ENCODE measurements around the gene RRAS.

Gene RRAS

DNA sequence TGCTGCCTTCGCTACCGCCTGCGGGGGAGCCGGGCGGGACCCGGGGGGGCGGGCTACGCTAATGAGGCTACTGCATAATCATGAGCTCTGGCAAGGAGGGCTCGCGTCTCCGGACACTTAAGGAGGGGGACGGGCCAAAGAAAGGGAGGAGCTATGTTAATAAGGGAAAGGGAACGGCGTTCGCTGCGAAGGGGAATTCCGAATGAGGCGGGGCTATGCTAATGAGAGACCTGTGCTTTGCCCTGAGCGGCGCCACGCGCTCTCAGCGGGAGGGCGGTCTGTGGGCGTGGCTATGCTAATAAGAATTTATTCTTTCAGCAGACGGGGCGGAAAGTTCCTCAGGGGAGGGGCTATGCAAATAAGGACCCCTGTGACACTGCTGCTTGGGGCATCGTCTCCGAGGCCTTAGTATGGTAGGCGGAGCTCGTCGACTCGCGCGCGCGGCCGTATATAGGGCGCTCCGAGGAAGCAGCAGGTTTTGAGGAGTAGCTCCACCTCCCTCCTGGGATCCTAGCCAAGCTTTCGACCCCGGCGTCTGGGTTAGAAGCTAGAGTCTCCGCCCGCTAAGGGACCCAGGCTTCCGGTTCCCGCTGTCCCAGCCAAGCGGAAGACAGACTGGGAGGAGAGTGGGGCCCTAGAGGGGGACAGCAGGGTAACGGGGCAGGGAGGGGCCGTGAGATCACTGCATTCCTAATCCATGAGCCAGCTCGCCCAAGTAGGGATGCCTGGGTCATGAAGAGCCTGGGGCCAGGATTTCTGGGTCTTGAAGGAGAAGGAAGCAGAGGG is at the start of gene RRAS:
TSS of gene RRAS (minus strand) at position 31 of the 786 bp plus-strand sequence. CDS start 45 bp downstream, outside the sequence.
- DNase-seq = peak; percentile 100

DNA sequence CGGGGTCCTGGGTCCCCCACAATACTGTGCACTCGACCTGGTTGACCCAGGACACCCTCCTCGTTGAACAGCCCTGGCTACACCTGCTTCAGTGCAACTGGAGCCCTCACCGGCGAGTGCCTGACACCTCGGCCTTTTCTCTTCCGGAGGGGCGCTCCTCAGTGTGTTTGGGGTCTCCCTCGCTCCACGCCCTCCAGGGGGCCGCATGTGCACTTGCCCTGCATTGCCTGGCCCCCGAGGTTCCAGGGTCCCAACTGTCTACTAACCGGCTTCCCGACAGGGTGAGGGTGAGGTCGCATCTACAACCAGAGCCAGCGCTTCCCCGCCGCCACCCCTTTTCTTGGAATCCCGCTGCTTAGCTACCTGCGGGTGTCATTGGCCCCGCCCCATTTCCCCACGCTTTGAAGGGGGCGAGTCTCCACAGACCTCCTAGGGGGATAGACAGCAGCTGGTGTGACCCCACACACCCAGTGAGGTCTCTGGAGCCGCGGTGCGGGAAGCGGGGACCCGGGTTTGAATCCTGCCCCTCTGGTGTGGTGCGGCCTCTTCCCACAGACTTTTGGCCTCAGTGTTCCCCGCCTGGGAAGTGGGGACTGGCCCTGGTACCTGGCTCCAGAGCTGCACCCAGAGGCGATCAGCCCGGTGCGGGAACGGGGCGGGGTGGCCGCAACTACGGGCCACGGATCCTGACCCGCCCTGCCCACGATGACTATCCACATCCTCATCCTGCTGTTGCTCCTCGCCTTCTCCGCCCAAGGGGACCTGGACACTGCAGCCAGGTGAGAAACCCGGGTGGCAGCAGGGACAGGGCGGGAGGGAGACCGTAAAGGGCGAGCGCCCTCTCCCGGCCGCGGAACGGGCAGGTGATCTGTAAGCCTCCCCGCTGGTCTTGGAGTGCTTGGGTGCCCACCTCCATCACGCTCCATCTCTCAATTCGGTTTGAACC is 49.5 kb upstream of the RRAS start, which contains the start of gene ADM5:
TSS of gene ADM5 (plus strand) at position 462 of the 946 bp plus-strand sequence. CDS start at position 706, 244 bp downstream.
- DNase-seq = peak; percentile 56

DNA sequence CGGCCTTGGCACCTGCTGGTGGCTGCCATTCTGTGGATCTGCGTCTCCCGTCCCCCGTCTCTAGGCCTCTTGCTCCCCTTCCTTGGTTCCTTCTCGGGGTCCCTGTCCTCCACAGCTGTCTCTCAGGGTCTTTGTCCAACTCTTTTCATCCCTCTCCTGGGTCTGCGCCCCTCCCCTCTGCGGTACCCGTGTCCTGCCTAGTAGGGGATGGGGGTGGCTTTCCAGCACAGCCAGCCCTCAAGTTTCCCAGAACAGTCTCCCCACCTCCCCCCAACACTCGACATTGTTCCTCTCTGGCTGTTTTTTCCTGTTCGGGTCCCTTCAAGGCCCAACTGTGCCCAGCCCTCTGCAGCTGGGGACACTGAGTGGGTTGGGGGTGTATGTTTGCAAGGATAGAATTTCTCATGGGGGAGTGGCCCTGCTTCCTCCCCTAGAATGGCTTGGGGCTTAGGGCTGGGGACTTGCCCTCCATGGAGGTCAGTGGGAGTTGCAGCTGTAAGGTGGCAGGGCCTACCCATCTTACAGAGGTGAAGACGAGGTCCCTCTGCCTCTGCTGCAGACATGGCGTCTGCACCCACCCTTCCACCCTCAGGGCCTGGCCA is 48.7 kb upstream of the RRAS start:
- DNase-seq = no peak

DNA sequence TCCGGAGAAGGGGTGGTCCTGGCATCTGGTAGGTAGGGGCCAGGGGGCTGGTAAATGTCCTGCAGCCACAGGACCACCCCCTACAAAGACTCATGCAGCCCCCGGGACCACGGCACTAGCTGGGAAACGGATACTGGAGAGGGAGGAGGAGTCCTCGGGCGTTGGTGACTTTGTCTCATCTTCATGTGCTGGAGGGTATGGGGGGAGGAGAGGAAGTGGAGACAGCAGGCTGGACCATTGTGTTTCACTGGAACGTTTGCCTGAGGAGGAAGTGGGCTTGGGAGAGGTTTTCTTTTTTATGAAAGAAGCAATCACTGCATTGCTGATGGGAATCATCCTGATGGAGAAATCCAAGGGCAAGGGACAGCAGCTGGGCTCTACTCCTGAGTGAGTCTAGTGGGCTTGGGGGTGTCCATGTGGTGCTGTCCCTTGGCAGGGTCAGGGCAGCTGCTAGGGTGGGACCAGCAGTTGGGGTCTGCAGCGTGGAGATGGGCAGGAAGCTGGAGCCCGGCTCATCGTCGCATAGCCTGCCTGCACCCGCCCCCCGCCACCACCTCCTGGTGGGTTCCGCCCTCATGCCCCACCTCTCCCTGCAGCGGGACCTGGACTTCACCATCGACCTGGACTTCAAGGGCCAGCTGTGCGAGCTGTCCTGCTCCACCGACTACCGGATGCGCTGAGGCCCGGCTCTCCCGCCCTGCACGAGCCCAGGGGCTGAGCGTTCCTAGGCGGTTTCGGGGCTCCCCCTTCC is 47.8 kb upstream of the RRAS start:
- DNase-seq = no peak

DNA sequence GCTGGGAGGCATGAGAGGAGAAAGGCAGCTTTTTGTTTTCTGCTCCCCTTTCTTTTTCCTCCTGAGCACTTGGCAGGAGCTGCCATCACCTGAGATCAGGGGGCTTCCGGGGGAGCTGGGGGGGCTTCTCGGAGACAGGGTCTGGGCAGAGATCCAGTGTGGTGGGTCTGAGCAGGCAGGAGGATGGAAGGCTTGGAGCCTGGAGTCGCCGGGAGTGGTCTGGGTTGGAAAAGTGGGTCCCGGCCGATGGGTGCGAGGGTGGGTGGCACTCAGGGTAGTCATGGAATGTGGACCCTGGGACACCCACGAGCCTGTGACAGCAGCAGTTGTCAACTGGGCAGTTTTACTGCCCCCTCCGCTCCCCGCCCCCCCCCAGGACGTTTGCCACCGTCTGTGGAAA is 47.2 kb upstream of the RRAS start:
- no peak for DNase-seq

DNA sequence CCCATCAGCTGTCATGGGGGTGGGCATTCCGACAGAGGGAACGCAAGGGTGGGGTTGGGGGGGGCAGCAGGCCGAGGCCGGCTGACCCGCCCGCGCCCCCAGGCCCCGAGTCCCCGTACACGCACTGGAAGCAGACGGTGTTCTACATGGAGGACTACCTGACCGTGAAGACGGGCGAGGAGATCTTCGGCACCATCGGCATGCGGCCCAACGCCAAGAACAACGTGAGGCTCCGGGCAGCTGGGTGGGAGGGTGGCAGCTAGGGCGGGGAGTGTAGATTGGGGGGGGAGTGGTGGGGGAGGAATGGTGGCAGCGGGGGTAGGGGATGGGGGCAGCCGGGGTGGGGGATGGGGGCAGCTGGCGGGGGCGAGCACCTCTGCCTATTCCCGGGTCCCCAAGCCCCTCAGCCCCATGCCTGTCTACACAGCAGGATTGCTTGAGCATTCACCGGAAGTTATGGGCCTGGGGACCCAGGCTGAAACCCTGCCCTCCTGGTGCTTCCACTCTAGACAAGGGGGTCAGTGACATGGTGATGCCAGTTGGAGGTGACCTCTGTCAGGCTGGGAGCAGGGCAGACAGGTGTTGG is 46.7 kb upstream of the RRAS start:
- DNase-seq = no peak

DNA sequence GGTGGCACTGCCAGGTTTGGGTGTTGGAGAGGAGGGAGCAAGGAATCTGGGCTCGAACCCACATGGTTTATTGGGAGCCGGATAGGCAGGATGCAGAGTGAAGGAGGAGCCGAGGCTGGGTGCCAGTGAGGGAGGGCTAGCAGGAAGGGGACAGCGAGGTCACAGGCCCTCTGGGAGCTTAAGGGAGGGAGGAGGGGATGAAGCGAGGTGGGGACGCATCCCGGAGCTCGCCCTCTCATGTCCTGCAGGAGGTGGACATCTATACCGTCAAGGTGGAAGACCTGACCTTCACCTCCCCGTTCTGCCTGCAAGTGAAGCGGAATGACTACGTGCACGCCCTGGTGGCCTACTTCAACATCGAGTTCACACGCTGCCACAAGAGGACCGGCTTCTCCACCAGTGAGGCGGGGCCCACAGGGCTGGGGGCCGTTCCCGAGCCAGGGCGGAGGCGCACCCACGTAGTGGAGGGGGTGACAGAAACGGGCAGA is 45.9 kb upstream of the RRAS start:
- no peak for DNase-seq

DNA sequence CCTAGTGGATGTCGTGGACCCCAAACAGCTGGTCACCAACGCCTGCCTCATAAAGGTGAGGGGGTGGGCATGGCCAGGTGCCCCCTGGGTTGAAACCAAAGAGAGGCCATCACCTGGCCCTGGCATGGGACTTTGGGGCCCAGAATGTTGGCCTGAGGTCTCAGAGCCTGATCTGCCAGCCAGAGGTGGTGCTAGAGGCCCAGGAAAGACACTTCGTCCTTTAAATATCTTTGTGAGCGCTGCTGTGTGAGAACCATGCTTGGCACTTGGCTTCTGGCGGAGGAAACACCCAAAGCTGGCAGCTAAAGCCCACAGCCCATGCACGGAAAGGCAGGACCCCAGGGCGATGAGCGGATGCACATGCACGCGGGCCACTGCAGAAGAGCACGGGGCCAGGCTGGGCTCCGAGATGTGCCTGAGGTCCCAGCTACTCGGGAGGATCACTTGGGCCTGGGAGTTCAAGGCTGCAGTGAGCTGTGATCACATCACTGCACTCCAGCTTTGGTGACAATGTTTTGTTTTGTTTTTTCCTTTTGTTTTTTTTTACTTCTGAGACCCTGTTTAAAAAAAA is 45.1 kb upstream of the RRAS start:
- no peak for DNase-seq

DNA sequence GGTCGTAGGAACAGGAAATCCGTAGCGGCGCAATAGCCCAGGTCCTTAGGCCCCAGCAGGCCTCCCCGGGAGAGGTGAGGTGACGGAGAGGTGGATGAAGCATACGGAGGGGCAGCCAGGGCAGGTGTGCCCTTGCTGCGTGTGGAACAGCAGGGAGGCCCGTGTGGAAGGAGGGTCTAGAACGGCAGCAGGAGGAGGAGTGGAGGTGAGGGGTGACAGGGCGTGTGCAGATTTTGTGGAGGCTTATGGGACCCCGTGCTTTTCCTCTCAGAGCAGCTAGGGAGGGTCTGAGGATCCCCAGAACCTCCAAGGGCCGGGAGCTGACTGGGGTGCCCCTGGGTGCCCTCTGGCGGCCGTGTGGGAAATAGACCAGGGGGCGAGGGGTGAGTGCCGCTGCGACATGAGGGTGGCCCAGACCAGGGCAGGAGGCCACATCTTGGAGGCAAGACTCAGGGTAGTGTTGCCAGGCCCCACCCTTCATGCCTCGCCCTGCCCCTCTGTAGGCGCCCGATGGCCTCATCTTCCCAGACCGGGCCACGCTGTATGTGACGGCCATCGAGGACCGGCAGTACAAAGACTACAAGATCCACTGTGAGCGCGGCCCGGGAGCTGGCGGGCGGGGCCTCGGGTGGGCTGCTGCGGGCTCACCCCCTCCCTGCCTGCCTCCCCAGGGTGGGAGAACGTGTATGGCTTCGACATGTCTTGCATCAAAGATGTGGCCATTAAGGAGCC is 44.5 kb upstream of the RRAS start:
- peak; percentile 52 for DNase-seq

DNA sequence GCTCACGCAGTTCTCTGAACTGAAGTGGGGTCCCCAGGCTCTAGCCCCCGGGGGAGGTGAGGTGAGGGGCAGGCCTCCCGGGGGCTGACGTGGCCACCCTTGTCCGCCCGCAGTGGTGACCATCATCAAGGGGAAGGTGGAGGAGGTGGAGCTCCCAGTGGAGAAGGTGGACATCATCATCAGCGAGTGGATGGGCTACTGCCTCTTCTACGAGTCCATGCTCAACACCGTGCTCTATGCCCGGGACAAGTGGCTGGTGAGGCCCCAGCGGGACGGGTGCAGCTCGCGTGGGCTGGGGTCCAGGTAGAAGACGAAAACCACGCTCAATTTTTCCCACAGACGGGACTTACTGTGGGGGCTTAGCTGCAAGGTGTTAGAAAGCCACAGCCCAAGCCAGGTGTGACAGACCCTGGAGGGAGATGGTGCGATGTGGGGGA is 43.9 kb upstream of the RRAS start:
- DNase-seq = no peak

DNA sequence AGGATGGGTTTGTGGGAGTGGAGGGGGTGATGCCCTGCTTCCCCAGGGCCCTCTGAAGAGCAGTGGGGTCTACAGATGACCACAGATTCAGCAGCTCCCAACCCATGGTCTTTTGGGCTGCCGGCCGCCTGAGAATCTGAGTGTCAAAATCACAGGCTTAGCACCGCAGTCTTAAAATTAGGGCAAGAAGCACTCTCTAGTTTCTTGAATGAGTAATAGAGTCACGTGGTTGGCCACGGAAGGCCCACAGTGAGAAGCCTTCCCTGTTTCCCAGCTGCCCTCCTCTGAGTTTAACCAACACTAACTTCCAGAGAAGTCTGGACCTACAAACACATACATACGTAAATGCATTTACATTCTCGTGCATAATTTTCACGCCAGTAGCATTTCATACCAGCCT is 42.3 kb upstream of the RRAS start:
- DNase-seq = no peak

DNA sequence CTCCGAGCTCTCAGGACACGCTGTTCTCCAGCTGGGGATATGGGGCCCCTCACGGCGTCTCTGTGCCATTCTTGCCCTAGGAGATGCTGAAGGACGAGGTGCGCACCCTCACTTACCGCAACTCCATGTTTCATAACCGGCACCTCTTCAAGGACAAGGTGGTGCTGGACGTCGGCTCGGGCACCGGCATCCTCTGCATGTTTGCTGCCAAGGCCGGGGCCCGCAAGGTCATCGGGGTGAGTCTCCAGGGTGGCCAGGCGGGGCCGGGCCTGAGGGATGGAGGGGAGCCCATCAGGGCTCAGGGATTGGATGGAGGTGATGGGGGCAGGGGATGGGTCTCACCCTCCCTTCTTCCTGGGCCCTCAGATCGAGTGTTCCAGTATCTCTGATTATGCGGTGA is 41.9 kb upstream of the RRAS start:
- no peak for DNase-seq

DNA sequence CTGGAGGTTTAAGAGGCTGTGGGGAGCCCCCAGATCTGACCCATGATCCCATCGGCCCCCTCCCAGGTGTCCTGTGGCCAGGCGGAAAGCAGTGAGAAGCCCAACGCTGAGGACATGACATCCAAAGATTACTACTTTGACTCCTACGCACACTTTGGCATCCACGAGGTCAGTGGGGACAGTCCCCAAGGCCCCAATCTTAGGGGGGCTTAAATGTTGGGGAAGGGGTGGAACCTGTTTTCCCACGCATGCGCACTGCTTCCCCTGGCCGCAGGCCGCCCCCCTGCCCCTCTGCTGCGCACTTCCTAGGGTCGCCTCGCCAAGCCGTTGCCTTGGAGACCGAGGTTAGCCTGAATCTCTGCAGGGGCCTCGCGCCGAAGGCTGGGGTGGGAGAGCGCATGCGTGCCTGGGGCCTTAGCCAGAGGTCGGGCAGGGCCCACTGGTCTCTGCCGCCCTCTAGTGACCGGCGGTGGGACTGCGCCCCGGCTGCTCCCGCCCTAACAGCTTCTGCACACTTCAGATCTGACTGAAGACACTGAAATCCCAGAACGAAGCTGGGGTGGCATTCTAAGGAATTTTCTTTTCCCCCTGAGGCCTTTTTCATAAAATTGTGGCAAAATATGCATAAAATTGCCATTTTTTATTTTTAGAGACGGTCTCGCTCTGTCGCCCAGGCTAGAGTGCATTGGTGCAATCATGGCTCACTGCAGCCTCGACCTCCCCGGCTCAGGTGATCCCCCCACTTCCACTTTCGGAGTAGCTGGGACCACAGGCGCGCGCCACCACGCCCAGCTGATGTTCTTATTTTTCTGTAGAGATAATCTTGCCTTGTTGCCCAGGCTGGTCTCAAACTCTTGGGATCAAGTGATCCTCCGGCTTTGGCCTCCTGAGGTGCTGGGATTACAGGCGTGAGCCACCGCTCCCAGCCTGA is 40.7 kb upstream of the RRAS start:
- peak; percentile 93 for DNase-seq

DNA sequence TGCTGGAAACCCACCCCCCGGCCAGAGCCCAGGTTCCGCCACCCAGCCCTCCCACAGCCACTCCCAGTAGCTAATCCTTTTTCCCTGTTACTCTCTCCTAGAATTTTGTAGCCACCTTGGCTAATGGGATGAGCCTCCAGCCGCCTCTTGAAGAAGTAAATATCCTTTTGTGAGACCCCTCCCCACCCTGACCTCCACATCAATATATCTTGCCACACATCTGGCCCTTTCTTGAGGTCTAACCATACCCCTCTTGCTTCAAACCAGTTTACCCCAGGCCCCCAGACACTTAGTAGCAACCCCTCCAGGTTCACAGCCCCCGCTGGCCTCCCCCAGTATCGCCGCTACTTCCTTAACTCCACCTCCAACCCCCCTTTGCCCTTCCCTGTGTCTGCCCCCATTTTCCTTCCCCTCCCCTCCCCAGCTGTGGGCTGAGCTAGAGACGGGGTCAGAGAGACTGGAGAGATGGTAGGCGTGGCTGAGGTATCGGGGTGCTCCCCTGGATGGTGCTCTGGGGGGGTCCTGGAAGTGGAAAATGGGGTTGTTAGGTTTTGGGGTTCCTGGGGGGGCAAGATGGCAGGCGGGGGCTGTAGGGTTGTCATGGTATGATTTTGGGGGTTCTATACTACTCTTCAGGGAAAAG is 39.9 kb upstream of the RRAS start:
- DNase-seq = no peak

DNA sequence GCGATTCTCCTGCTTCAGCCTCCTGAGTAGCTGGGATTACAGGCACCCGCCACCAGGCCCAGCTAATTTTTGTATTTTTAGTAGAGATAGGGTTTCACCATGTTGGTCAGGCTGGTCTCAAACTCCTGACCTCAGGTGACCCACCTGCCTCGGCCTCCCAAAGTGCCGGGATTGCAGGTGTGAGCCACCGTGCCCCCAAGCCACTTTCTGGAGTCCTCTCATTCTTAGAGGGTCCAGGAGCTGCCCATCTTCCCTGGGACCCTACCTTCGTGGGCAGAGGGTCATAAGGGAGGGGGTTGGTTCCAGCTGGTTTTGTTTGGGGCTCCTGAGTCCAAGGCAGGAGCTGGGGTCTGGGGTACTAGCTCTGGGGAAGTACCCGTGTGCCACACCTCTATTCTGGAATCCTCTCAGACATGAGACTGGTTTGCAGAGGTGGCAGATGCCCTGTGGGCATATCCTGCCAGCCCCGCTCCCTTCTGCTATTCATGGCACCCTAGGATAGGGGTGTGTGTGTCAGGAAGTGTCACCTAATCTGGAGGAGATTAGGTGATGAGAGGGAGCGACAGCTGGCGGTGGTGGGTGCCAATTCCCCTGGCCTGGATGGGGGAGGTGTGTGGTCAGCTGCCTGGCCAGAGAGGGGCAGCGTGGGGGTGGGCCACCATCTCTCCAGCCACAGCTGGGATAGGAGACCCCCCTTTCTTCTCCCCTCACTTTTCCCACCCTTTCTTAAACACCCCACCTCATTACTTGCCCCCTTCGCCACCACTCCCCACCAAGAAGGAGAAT is 39.2 kb upstream of the RRAS start:
- no peak for DNase-seq

DNA sequence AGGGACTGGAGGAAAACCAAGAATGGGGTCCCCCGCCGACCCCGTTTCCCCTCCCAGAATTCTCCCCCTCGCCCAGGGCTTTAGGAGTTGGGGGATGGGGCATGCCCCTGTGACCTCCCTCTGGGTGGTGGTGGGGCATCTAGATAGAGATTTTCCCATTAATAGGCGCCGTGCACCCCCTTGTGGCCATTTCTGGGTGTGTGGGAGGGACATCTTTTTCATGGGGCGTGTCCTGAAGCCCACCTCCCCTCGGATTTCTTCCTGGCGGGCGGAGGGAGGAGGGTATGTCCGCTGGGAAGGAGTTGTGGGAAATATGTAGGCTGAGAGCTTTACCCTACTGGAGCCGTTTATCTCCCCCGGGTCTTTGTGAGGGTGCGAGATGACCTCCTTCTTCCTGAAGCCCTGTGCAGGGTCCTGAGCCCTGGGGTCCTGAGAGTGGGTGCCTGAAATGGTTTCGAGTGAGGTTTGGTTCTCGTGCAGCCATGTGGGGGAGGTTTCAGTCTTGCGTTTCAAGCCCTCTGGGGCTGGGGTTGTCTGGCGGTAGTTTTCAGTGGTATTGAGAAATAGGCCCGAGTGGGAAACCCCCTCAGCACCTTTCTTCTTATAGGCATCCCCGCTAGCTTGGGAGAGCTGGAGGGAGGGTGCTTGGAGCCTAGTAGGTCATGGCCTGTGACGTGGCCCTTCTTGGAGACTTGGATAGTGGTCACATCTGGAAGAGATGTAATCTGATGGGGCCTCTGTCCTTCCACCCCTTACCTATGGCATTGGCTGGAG is 38.1 kb upstream of the RRAS start:
- peak; percentile 92 for DNase-seq

DNA sequence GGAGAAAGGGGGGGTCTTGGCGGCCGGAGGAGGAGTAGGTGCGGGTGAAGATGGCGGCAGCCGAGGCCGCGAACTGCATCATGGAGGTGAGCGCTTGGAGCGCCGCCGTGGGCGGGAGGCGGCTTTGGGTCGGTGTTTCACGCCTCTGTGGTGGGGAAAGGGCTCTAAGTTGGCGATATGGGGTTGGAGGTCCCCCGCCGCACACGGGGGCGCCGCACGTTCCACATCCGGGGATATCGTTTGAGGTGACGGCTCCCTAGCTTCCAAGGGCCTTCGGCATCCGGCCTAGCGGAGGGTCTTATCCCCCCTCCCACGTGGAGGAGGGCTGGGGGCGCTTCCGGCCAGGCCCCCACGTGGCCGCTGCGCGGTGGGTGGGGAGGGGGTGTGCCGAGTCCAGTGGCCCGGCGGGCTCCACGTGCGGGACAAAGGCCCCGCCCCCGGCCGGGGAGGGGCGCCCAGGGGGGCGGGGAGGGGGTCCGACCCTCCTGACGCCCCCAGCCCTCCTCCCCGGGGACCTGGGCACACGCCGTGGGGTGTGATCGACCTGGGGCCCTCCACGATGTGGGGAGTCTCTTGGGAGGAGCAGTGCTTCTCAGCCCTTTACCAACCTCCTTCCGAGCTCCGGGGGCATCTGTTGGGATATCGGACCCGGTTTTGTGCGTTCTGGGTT is 37.4 kb upstream of the RRAS start, which contains the start of gene PRMT1:
TSS of gene PRMT1 (plus strand) at position 41 of the 670 bp plus-strand sequence. CDS start at position 51, 10 bp downstream.
- DNase-seq = peak; percentile 49
